Thymus (tissue), 11 donors: Measurements from ENCODE around the gene TMPRSS9. TPM values are rescaled to one million over a fixed set of nuclear protein-coding genes. Genes with fewer than 3 reads are reported as not detected.
A peak's percentile ranks its signal among the peaks of the same experiment; 100 is the strongest.
"Not testable (repeated sequence)": the region's sequence is repeated elsewhere in the genome, so short reads cannot be mapped to it uniquely, and the experiment has no call there.

Experiments
- DNase-seq, 9 donors: peaks; one replicate each; pipeline ENCODE4 v3.0.0-alpha.2; 2013; ENCODE audit warnings: low spot score in 9 of 9, low read depth in 6 of 9, missing footprints in 1 of 9
- H3K27ac ChIP-seq, 2 donors: one replicate each; pipeline ENCODE4 v1.5.1; 2013; ENCODE audit warnings: control low read depth in 1 of 2, low read depth in 1 of 2, low read length in 1 of 2, mild to moderate bottlenecking in 1 of 2, moderate library complexity in 1 of 2
- H3K27me3 ChIP-seq, 2 donors: one replicate each; pipeline ENCODE4 v1.5.1; 2013; ENCODE audit warnings: low read length in 1 of 2; ENCODE audit not compliant: control insufficient read depth in 2 of 2, insufficient read depth in 1 of 2
- H3K36me3 ChIP-seq, 2 donors: one replicate each; pipeline ENCODE4 v1.5.1; 2013; ENCODE audit warnings: low read length in 1 of 2, mild to moderate bottlenecking in 1 of 2, moderate library complexity in 1 of 2; ENCODE audit not compliant: control insufficient read depth in 2 of 2, insufficient read depth in 2 of 2
- H3K4me1 ChIP-seq, 2 donors: one replicate each; pipeline ENCODE4 v1.5.1; 2013; ENCODE audit warnings: low read length in 2 of 2; ENCODE audit not compliant: control insufficient read depth in 2 of 2, insufficient read depth in 2 of 2
- H3K4me3 ChIP-seq, 2 donors: one replicate each; pipeline ENCODE4 v1.5.1; 2013; ENCODE audit warnings: low read length in 2 of 2, control low read depth in 1 of 2, mild to moderate bottlenecking in 1 of 2
- H3K9me3 ChIP-seq, 2 donors: one replicate each; pipeline ENCODE4 v1.5.1; 2013; ENCODE audit warnings: low read length in 1 of 2, mild to moderate bottlenecking in 1 of 2; ENCODE audit not compliant: control insufficient read depth in 2 of 2, insufficient read depth in 1 of 2
- WGBS: extraction: QIAGEN DNeasy Blood & Tissue Kit; methylation state at CpG from one replicate; pipeline ENCODE4 v1.1.7; 2013; 5-methylcytosine and 5-hydroxymethylcytosine counted together
- polyA plus RNA-seq: library from polyadenylated mRNA; stranded (reverse); fragments of 200-250 nt; gene quantifications from one replicate; pipeline ENCODE4 v1.2.3, GENCODE V29; 2013
- total RNA-seq: library from RNA; stranded (reverse); fragments of 120-200 nt; gene quantifications from one replicate; pipeline ENCODE4 v1.2.4, GENCODE V29; 2013
- donor health status: healthy.

TMPRSS9 gene
- total and polyA plus RNA-seq, 2 donors: 0.09 to 0.18 TPM

GRCh38 chr19:2454199-2454961, 94.3 kb downstream of the TMPRSS9 start:
- Histone ChIP-seq H3K27ac (no peak overlapping the region), H3K4me1 (peaks cover 15 to 22% of the 10 kb centered on the region in 2 donors), H3K9me3 (no peaks in the 10 kb centered on the region), H3K4me3 (no peak overlapping the region), H3K27me3 (no peaks in the 10 kb centered on the region), H3K36me3 (peaks cover 14 to 26% of the 10 kb centered on the region in 2 donors)
- no peak for DNase-seq
- 97% methylated on average over 19 of the region's 19 CpGs for WGBS

- Histone ChIP-seq H3K27me3 (no peaks in the 10 kb centered on the region), H3K27ac (no peak overlapping the region), H3K4me3 (peak overlapping the region; percentile 92 to 100), H3K9me3 (no peaks in the 10 kb centered on the region), H3K4me1 (peaks cover 15 to 22% of the 10 kb centered on the region in 2 donors), H3K36me3 (peaks cover 13 to 26% of the 10 kb centered on the region in 2 donors)
- no peak for DNase-seq
- 80% methylated on average over 14 of the region's 14 CpGs for WGBS
Observed at GRCh38 chr19:2454962-2455850, 95.1 kb downstream of the TMPRSS9 start.

GRCh38 chr19:2455851-2456570, 95.9 kb downstream of the TMPRSS9 start:
- peak in 1 of 9 donors; percentile 47 for DNase-seq
- H3K27me3 ChIP-seq: no peaks in the 10 kb centered on the region
- WGBS: 1% methylated on average over 62 of the region's 62 CpGs
- H3K4me1 ChIP-seq: peaks cover 15 to 22% of the 10 kb centered on the region in 2 donors
- H3K9me3 ChIP-seq: no peaks in the 10 kb centered on the region
- peak overlapping the region; percentile 92 to 100 for H3K4me3 ChIP-seq
- peak overlapping the region; percentile 4 to 5 for H3K27ac ChIP-seq
- H3K36me3 ChIP-seq: peaks cover 5 to 23% of the 10 kb centered on the region in 2 donors

GRCh38 chr19:2457394-2458037, 97.5 kb downstream of the TMPRSS9 start:
- DNase-seq: no peak
- Histone ChIP-seq H3K36me3 (peaks cover 0 to 15% of the 10 kb centered on the region in 2 donors), H3K4me3 (peak overlapping the region in 1 of 2 donors; percentile 35), H3K9me3 (peaks cover 0 to 4% of the 10 kb centered on the region in 2 donors), H3K27ac (peak overlapping the region in 1 of 2 donors; percentile 66), H3K27me3 (peaks cover 0 to 8% of the 10 kb centered on the region in 2 donors), H3K4me1 (peaks cover 23 to 37% of the 10 kb centered on the region in 2 donors)
- 97% methylated on average over 8 of the region's 8 CpGs for WGBS

GRCh38 chr19:2458054-2458453, 98.0 kb downstream of the TMPRSS9 start:
- no peak for DNase-seq
- WGBS: 97% methylated on average over 5 of the region's 5 CpGs
- peaks cover 0 to 13% of the 10 kb centered on the region in 2 donors for H3K27me3 ChIP-seq
- peaks cover 0 to 9% of the 10 kb centered on the region in 2 donors for H3K36me3 ChIP-seq
- H3K9me3 ChIP-seq: peaks cover 0 to 4% of the 10 kb centered on the region in 2 donors
- H3K4me1 ChIP-seq: peaks cover 23 to 42% of the 10 kb centered on the region in 2 donors
- no peak overlapping the region for H3K27ac ChIP-seq
- no peak overlapping the region for H3K4me3 ChIP-seq

GRCh38 chr19:2458776-2459175, 98.7 kb downstream of the TMPRSS9 start:
- not testable (repeated sequence) for H3K9me3 ChIP-seq, DNase-seq, H3K36me3 ChIP-seq, H3K4me3 ChIP-seq, H3K27ac ChIP-seq
- Histone ChIP-seq H3K27me3 (peaks cover 0 to 16% of the 10 kb centered on the region in 2 donors), H3K4me1 (peaks cover 23 to 45% of the 10 kb centered on the region in 2 donors)
- WGBS: 98% methylated on average over 10 of the region's 10 CpGs

- Histone ChIP-seq H3K4me1 (peaks cover 16 to 35% of the 10 kb centered on the region in 2 donors), H3K4me3 (no peak overlapping the region), H3K9me3 (peaks cover 0 to 4% of the 10 kb centered on the region in 2 donors), H3K27me3 (peaks cover 0 to 16% of the 10 kb centered on the region in 2 donors), H3K36me3 (peaks cover 0 to 3% of the 10 kb centered on the region in 2 donors), H3K27ac (no peak overlapping the region)
- DNase-seq: no peak
- 100% methylated on average over 1 of the region's 1 CpG for WGBS
Observed at GRCh38 chr19:2460245-2460644, 100.2 kb downstream of the TMPRSS9 start.
